CD14-positive monocyte (primary cell): ENCODE data around the gene USP27X. TPM values are rescaled to one million over a fixed set of nuclear protein-coding genes. Genes with fewer than 3 reads are reported as not detected.

Experiments used
- DNase-seq, 3 donors: peaks; one replicate each; pipeline ENCODE4 v3.0.0-alpha.2; 2011 to 2022
- H2AFZ ChIP-seq: 2 replicates; pipeline ENCODE4 v1.6.0; 2012; ENCODE audit warnings: mild to moderate bottlenecking, low read depth, low read length, inconsistent platforms; ENCODE audit not compliant: insufficient read depth, poor library complexity, severe bottlenecking
- H3K27ac ChIP-seq, 2 donors: 1 replicate in 1 of 2; 2 replicates in 1 of 2; pipeline ENCODE4 v1.5.1; 2012 to 2013; ENCODE audit warnings: low read length in 2 of 2, control low read depth in 1 of 2, inconsistent platforms in 1 of 2, low read depth in 1 of 2, mild to moderate bottlenecking in 1 of 2
- H3K27me3 ChIP-seq, 2 donors: one replicate each; pipeline versions ENCODE4 v1.6.0 to v1.6.1; 2011 to 2013; ENCODE audit warnings: low read length in 2 of 2; ENCODE audit not compliant: control insufficient read depth in 2 of 2, insufficient read depth in 2 of 2
- H3K36me3 ChIP-seq, 2 donors: replicated peaks in 1 of 2; 1 replicate in 1 of 2; 2 replicates in 1 of 2; pipeline versions ENCODE4 v1.5.1 to v1.6.1; 2012 to 2013; ENCODE audit warnings: low read length in 2 of 2, control low read depth in 1 of 2, inconsistent platforms in 1 of 2, mild to moderate bottlenecking in 1 of 2; ENCODE audit not compliant: insufficient read depth in 2 of 2, control insufficient read depth in 1 of 2
- H3K4me1 ChIP-seq, 2 donors: 1 replicate in 1 of 2; 2 replicates in 1 of 2; pipeline versions ENCODE4 v1.5.1 to v1.6.1; 2012 to 2013; ENCODE audit warnings: low read length in 2 of 2, control low read depth in 1 of 2, inconsistent platforms in 1 of 2, mild to moderate bottlenecking in 1 of 2, moderate library complexity in 1 of 2; ENCODE audit not compliant: insufficient read depth in 2 of 2, control insufficient read depth in 1 of 2
- H3K4me2 ChIP-seq: replicated peaks from 2 replicates; pipeline ENCODE3; 2012; ENCODE audit warnings: low read length, moderate library complexity, mild to moderate bottlenecking; ENCODE audit not compliant: poor library complexity, severe bottlenecking; ENCODE audit errors: extremely low read depth
- H3K4me3 ChIP-seq, 3 experiments: fragments of 200-600 bp in 1 of 3; sonication (generic) in 1 of 3; replicated peaks in 1 of 3; 1 replicate in 2 of 3; 2 replicates in 1 of 3; pipeline ENCODE4 v1.5.1; 2011 to 2013; ENCODE audit warnings: low read length in 3 of 3, mild to moderate bottlenecking in 3 of 3, control low read depth in 2 of 3, low read depth in 2 of 3, inconsistent platforms in 1 of 3, moderate library complexity in 1 of 3
- H3K79me2 ChIP-seq: 2 replicates; pipeline ENCODE4 v1.6.0; 2012; ENCODE audit warnings: mild to moderate bottlenecking, control low read depth, inconsistent platforms, low read length, moderate library complexity; ENCODE audit not compliant: insufficient read depth
- H3K9ac ChIP-seq: 2 replicates; pipeline ENCODE4 v1.6.0; 2017; ENCODE audit warnings: low read length, mild to moderate bottlenecking; ENCODE audit not compliant: insufficient read depth, poor library complexity, severe bottlenecking
- H3K9me3 ChIP-seq, 2 donors: replicated peaks in 1 of 2; 1 replicate in 1 of 2; 2 replicates in 1 of 2; pipeline versions ENCODE4 v1.5.1 to v1.6.1; 2012 to 2013; ENCODE audit warnings: low read length in 2 of 2, control low read depth in 1 of 2; ENCODE audit not compliant: control insufficient read depth in 1 of 2, insufficient read depth in 1 of 2
- H4K20me1 ChIP-seq: 2 replicates; pipeline ENCODE4 v1.6.0; 2012; ENCODE audit warnings: mild to moderate bottlenecking, low read length, control low read depth, moderate library complexity; ENCODE audit not compliant: insufficient read depth
- H3K27ac Mint-ChIP-seq, 7 donors: one replicate each; pipeline ENCODE4 v1.8.0; 2020; ENCODE audit warnings: mild to moderate bottlenecking in 7 of 7, mixed read lengths in 7 of 7, moderate library complexity in 6 of 7, inconsistent platforms in 2 of 7
- H3K27me3 Mint-ChIP-seq, 3 donors: one replicate each; pipeline ENCODE4 v1.8.0; 2021 to 2022; ENCODE audit warnings: low read depth in 3 of 3, mild to moderate bottlenecking in 3 of 3, mixed read lengths in 3 of 3, moderate library complexity in 3 of 3, inconsistent platforms in 1 of 3
- H3K36me3 Mint-ChIP-seq, 2 donors: one replicate each; pipeline ENCODE4 v1.8.0; 2020; ENCODE audit warnings: mixed read lengths in 2 of 2, inconsistent platforms in 1 of 2, mild to moderate bottlenecking in 1 of 2
- H3K4me1 Mint-ChIP-seq: one replicate; pipeline ENCODE4 v1.8.0; 2020; ENCODE audit warnings: mild to moderate bottlenecking, mixed read lengths
- H3K4me3 Mint-ChIP-seq, 2 donors: one replicate each; pipeline ENCODE4 v1.8.0; 2020; ENCODE audit warnings: mild to moderate bottlenecking in 2 of 2, mixed read lengths in 2 of 2, moderate library complexity in 1 of 2
- H3K9me3 Mint-ChIP-seq, 7 donors: one replicate each; pipeline ENCODE4 v1.8.0; 2020 to 2022; ENCODE audit warnings: mixed read lengths in 7 of 7, mild to moderate bottlenecking in 6 of 7, moderate library complexity in 6 of 7, inconsistent platforms in 2 of 7
- WGBS: methylation state at CpG from one replicate; pipeline ENCODE4 v1.1.5; 2013; ENCODE audit warnings: missing lambda C conversion rate; ENCODE audit not compliant: insufficient coverage; 5-methylcytosine and 5-hydroxymethylcytosine counted together
- intact Hi-C, 2 donors: fragments of 100-400 bp; cut with micrococcal nuclease; formaldehyde crosslinking; loops; one replicate each; pipeline versions ENCODE4 v1.15.0 to v1.15.1; 2023
- polyA minus RNA-seq: library from RNA; depleted of rRNA, polyadenylated mRNA; stranded (reverse); fragments of >200 nt; gene quantifications from 2 replicates; pipeline ENCODE4 v1.2.3, GENCODE V29; 2012
- polyA plus RNA-seq, 3 donors: library from polyadenylated mRNA; depleted of rRNA in 1 of 3; unstranded in 2 of 3; stranded (reverse) in 1 of 3; fragments of 300-500 nt in 2 of 3; fragments of >200 nt in 1 of 3; fragmentation: Illumina TruSeq in 2 of 3; gene quantifications; 1 replicate in 2 of 3; 2 replicates in 1 of 3; pipeline ENCODE4 v1.2.3, GENCODE V29; 2012 to 2021
- total RNA-seq, 12 experiments: library from RNA in 1 of 12; stranded (reverse) in 1 of 12; fragments of 120-200 nt in 1 of 12; gene quantifications; one replicate each; pipeline ENCODE4 v1.2.4 and lab custom pipeline; 2013 to 2026; ENCODE audit warnings: mixed read lengths in 6 of 12, inconsistent platforms in 1 of 12
- TF ChIP-seq, protein P1 (sequence below): fragments of 200-600 bp; IDR thresholded peaks from one replicate; pipeline ENCODE4 v1.8.0; 2022; ENCODE audit warnings: antibody characterized with exemption, mild to moderate bottlenecking

The USP27X gene
- 2.2 TPM for total RNA-seq (2013)
- polyA plus RNA-seq = under 1 TPM; 0.16 to 0.97 (median 0.23) TPM
- 1.8 and 2.6 TPM in 2 replicates for polyA minus RNA-seq
- total RNA-seq (lab: John Stamatoyannopoulos, UW) = 2.0 to 6.1 (median 3.3) reads per million in 11 experiments

DNA sequence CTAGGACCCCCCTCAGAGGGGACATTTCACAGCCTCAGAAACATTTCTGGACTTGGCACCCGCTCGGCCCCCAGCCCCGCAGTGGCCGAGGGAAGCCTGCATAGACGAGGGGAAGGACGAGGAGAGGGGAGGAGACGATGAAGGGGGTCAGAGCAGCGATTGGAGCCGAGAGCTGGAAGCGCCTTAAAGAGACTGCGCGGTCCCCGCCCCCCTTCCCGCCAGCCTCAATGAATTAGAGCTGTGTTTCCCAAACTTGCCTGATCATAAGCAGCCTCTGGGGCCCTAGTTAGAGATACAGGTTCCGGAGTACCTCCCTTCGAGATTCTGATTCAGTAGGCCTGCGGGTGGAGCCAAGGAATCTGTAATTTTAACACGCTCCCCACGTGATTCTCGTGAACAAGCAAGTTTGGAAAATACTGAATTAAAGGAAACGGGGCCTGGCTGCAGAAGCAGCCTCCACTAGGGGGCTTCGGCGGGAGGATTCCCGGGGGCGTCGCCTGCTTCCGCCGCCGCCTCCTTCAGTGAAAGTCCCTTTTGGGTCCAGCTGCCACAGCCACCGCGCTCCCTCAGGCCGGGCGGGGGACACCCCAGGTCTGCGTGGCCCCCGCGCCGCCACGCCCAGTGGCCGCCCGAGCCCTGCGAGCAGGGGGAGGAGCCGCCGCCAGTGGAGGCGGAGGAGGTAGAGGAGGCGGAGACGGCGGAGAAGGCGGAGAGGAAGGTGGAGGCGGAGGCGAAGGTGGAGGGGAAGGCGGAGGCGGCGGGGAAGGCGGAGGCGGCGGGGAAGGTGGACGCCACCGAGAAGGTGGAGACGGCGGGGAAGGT is at the start of gene USP27X:
Gene USP27X (plus strand): TSS at position 651 of the 822 bp plus-strand sequence. CDS start 824 bp downstream, outside the sequence.
- peaks cover 28 to 39% of the 10 kb centered on the region in 2 donors for H3K4me1 ChIP-seq
- H3K4me2 ChIP-seq = peak within 1 kb of the TSS; percentile 77
- peak within 1 kb of the TSS; percentile 74 to 88 for H3K4me3 Mint-ChIP-seq
- no peaks in the 10 kb centered on the region for H3K27me3 Mint-ChIP-seq
- TF ChIP-seq, protein P1, sequence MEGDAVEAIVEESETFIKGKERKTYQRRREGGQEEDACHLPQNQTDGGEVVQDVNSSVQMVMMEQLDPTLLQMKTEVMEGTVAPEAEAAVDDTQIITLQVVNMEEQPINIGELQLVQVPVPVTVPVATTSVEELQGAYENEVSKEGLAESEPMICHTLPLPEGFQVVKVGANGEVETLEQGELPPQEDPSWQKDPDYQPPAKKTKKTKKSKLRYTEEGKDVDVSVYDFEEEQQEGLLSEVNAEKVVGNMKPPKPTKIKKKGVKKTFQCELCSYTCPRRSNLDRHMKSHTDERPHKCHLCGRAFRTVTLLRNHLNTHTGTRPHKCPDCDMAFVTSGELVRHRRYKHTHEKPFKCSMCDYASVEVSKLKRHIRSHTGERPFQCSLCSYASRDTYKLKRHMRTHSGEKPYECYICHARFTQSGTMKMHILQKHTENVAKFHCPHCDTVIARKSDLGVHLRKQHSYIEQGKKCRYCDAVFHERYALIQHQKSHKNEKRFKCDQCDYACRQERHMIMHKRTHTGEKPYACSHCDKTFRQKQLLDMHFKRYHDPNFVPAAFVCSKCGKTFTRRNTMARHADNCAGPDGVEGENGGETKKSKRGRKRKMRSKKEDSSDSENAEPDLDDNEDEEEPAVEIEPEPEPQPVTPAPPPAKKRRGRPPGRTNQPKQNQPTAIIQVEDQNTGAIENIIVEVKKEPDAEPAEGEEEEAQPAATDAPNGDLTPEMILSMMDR = peak; percentile 47
- H3K27ac ChIP-seq = peak within 1 kb of the TSS; percentile 63 to 71
- 0% methylated on average over 1 of the region's 60 CpGs for WGBS
- no peaks in the 10 kb centered on the region for H4K20me1 ChIP-seq
- peak within 1 kb of the TSS; percentile 58 for H3K9ac ChIP-seq
- H3K36me3 Mint-ChIP-seq = no peaks in the 10 kb centered on the region
- H3K4me1 Mint-ChIP-seq = peaks cover 32% of the 10 kb centered on the region
- peak; percentile 52 to 80 (median 69) for DNase-seq
- intact Hi-C loops = no loop called here
- H3K79me2 ChIP-seq = no peaks in the 10 kb centered on the region
- peak within 1 kb of the TSS; percentile 42 to 87 (median 71) for H3K27ac Mint-ChIP-seq
- no peaks in the 10 kb centered on the region for H3K36me3 ChIP-seq
- peak within 1 kb of the TSS; percentile 54 to 76 (median 54) for H3K4me3 ChIP-seq
- no peaks in the 10 kb centered on the region for H3K27me3 ChIP-seq
- H3K9me3 ChIP-seq = no peaks in the 10 kb centered on the region
- peaks cover 0 to 3% (median 0%) of the 10 kb centered on the region in 7 donors for H3K9me3 Mint-ChIP-seq
- H2AFZ ChIP-seq = peak within 1 kb of the TSS; percentile 78

DNA sequence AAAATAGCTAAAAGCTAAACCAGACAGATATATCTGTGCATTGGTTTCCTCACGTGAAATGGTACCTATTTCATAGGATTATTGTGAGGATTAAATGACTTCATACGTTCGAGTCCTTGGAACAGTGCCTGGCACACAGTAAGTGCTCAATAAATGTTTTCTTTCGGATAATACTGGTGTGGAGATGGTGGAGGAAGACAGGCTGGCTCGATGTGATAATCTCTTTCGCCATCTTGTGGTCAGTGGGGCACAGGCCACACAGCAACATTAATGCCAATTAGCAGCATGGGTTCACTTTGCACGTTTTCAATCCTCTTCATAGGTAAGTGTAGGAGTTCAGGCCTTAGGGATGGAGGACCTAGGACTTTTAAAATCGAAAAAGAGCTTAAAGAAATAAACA is 40.9 kb upstream of the USP27X start:
- Histone ChIP-seq H3K4me1 (no peaks in the 10 kb centered on the region), H3K4me2 (no peak overlapping the region), H3K36me3 (no peaks in the 10 kb centered on the region), H4K20me1 (no peaks in the 10 kb centered on the region), H3K27me3 (peaks cover 0 to 3% of the 10 kb centered on the region in 2 donors), H3K79me2 (no peaks in the 10 kb centered on the region), H3K4me3 (no peak overlapping the region), H3K27ac (no peak overlapping the region), H3K9me3 (no peaks in the 10 kb centered on the region), H2AFZ (no peak overlapping the region), H3K9ac (no peak overlapping the region)
- Mint-ChIP-seq H3K36me3 (no peaks in the 10 kb centered on the region), H3K27me3 (peaks cover 0 to 3% (median 0%) of the 10 kb centered on the region in 3 donors), H3K4me1 (no peaks in the 10 kb centered on the region), H3K9me3 (peaks cover 0 to 4% (median 0%) of the 10 kb centered on the region in 7 donors), H3K4me3 (no peak overlapping the region), H3K27ac (no peak overlapping the region)
- WGBS = no CpG with 5 or more reads among the region's 8 CpGs
- TF ChIP-seq, protein P1 = peak; percentile 48
- intact Hi-C loops = no loop called here
- DNase-seq = peak in 2 of 3 donors; percentile 1 to 22
